ENCODE results near the gene ACSM2B.
"Not testable (repeated sequence)": the region's sequence is repeated elsewhere in the genome, so short reads cannot be mapped to it uniquely, and the experiment has no call there.

- not testable (repeated sequence) for TF ChIP-seq CTCF (conservative IDR thresholded peaks at IDR 0.05; ENCODE audit: low read depth, low read length); EZH2 (IDR thresholded peaks at IDR 0.05; ENCODE audit: borderline replicate concordance, low read depth, low read length, poor library complexity, severe bottlenecking)
Observed at GRCh38 chr16:20586112-20586511, 9.9 kb upstream of the ACSM2B start.
